H9 (cell line): ENCODE data around the gene CHN1. TPM values are rescaled to one million over a fixed set of nuclear protein-coding genes. Genes with fewer than 3 reads are reported as not detected.
A peak's percentile ranks its signal among the peaks of the same experiment; 100 is the strongest.

ENCODE experiments used
- DNase-seq: peaks from one replicate; pipeline ENCODE4 v3.0.0-alpha.2; 2017
- H2AFZ ChIP-seq: one replicate; pipeline ENCODE4 v1.6.1; 2013; ENCODE audit warnings: mild to moderate bottlenecking, low read length, control low read depth, moderate library complexity
- H2AK5ac ChIP-seq: 2 replicates; pipeline ENCODE4 v1.6.1; 2013; ENCODE audit warnings: low read length, control low read depth, mixed read lengths; ENCODE audit not compliant: insufficient read length
- H2BK120ac ChIP-seq: one replicate; pipeline ENCODE4 v1.6.1; 2013; ENCODE audit warnings: low read depth, mild to moderate bottlenecking, low read length, control low read depth, inconsistent platforms; ENCODE audit not compliant: poor library complexity, severe bottlenecking
- H2BK12ac ChIP-seq: 2 replicates; pipeline ENCODE4 v1.6.1; 2013; ENCODE audit warnings: low read length, control low read depth, mixed read lengths, low read depth; ENCODE audit not compliant: insufficient read length
- H2BK15ac ChIP-seq: 2 replicates; pipeline ENCODE4 v1.6.1; 2013; ENCODE audit warnings: low read depth, low read length, control low read depth
- H2BK20ac ChIP-seq: one replicate; pipeline ENCODE4 v1.6.1; 2013; ENCODE audit warnings: low read depth, mild to moderate bottlenecking, low read length, control low read depth, inconsistent platforms; ENCODE audit not compliant: poor library complexity, severe bottlenecking
- H2BK5ac ChIP-seq: 2 replicates; pipeline ENCODE4 v1.6.1; 2013; ENCODE audit warnings: low read length, control low read depth, mixed read lengths; ENCODE audit not compliant: insufficient read length
- H3K14ac ChIP-seq: 2 replicates; pipeline ENCODE4 v1.6.1; 2013; ENCODE audit warnings: low read length, control low read depth; ENCODE audit not compliant: insufficient read depth
- H3K18ac ChIP-seq: 2 replicates; pipeline ENCODE4 v1.6.1; 2013; ENCODE audit warnings: low read depth, mild to moderate bottlenecking, mixed read lengths, low read length, control low read depth; ENCODE audit not compliant: insufficient read length
- H3K23ac ChIP-seq: 2 replicates; pipeline ENCODE4 v1.6.1; 2013; ENCODE audit warnings: low read length, control low read depth, mixed read lengths, low read depth; ENCODE audit not compliant: insufficient read length
- H3K23me2 ChIP-seq: 2 replicates; pipeline ENCODE4 v1.6.1; 2013; ENCODE audit warnings: low read depth, mild to moderate bottlenecking, mixed read lengths, low read length, control low read depth; ENCODE audit not compliant: insufficient read length, poor library complexity, severe bottlenecking
- H3K27ac ChIP-seq: 2 replicates; pipeline ENCODE4 v1.5.1; 2013; ENCODE audit warnings: low read length, control low read depth, mixed read lengths, low read depth; ENCODE audit not compliant: insufficient read length
- H3K27me3 ChIP-seq: 2 replicates; pipeline ENCODE4 v1.6.1; 2013; ENCODE audit warnings: low read length, control low read depth, inconsistent platforms; ENCODE audit not compliant: insufficient read depth
- H3K4ac ChIP-seq: 2 replicates; pipeline ENCODE4 v1.6.1; 2013; ENCODE audit warnings: low read depth, mild to moderate bottlenecking, control low read depth, inconsistent platforms, low read length, moderate library complexity
- H3K4me1 ChIP-seq: 2 replicates; pipeline ENCODE4 v1.6.1; 2013; ENCODE audit warnings: low read length, control low read depth, inconsistent platforms; ENCODE audit not compliant: insufficient read depth
- H3K4me2 ChIP-seq: 2 replicates; pipeline ENCODE4 v1.6.1; 2013; ENCODE audit warnings: low read length, control low read depth, mixed read lengths; ENCODE audit not compliant: insufficient read length, insufficient read depth
- H3K56ac ChIP-seq: 2 replicates; pipeline ENCODE4 v1.6.1; 2013; ENCODE audit warnings: low read depth, mild to moderate bottlenecking, mixed read lengths, low read length, control low read depth; ENCODE audit not compliant: insufficient read length
- H3K79me1 ChIP-seq: 2 replicates; pipeline ENCODE4 v1.6.1; 2013; ENCODE audit warnings: low read depth, mild to moderate bottlenecking, moderate library complexity, low read length, control low read depth, inconsistent platforms; ENCODE audit not compliant: insufficient read depth, poor library complexity, severe bottlenecking
- H3K79me2 ChIP-seq: 2 replicates; pipeline ENCODE4 v1.6.1; 2013; ENCODE audit warnings: low read length, control low read depth, inconsistent platforms; ENCODE audit not compliant: insufficient read depth
- H3K9ac ChIP-seq: 2 replicates; pipeline ENCODE4 v1.6.1; 2013; ENCODE audit warnings: low read length, control low read depth, mixed read lengths; ENCODE audit not compliant: insufficient read length; ENCODE audit errors: extremely low read depth
- H3K9me3 ChIP-seq: one replicate; pipeline ENCODE4 v1.6.1; 2013; ENCODE audit warnings: low read depth, low read length, inconsistent platforms; ENCODE audit not compliant: control insufficient read depth
- H3T11ph ChIP-seq: one replicate; pipeline ENCODE4 v1.6.1; 2013; ENCODE audit warnings: mild to moderate bottlenecking, low read length, control low read depth, inconsistent platforms
- H4K20me1 ChIP-seq: one replicate; pipeline ENCODE4 v1.6.1; 2013; ENCODE audit not compliant: control insufficient read depth, insufficient read length, insufficient read depth
- H4K5ac ChIP-seq: 2 replicates; pipeline ENCODE4 v1.6.1; 2013; ENCODE audit warnings: low read depth, mild to moderate bottlenecking, mixed read lengths, low read length, control low read depth; ENCODE audit not compliant: insufficient read length
- H4K8ac ChIP-seq: replicated peaks from 2 replicates; pipeline ENCODE4 v1.6.1; 2013; ENCODE audit warnings: low read length, control low read depth, mixed read lengths, low read depth; ENCODE audit not compliant: insufficient read length
- H4K91ac ChIP-seq: 2 replicates; pipeline ENCODE4 v1.6.1; 2013; ENCODE audit warnings: low read depth, mild to moderate bottlenecking, moderate library complexity, mixed read lengths, low read length, control low read depth; ENCODE audit not compliant: insufficient read length
- H3K27ac Mint-ChIP-seq, 3 experiments: 2 replicates in 2 of 3; 3 replicates in 1 of 3; pipeline ENCODE4 v1.8.0; 2020 to 2021; ENCODE audit warnings: mixed read lengths in 3 of 3, mild to moderate bottlenecking in 1 of 3, moderate library complexity in 1 of 3
- H3K27me3 Mint-ChIP-seq: 2 replicates; pipeline ENCODE4 v1.8.0; 2021; ENCODE audit warnings: low read depth, mild to moderate bottlenecking, moderate library complexity, mixed read lengths
- H3K36me3 Mint-ChIP-seq, 3 experiments: 2 replicates in 2 of 3; 3 replicates in 1 of 3; pipeline ENCODE4 v1.8.0; 2020 to 2021; ENCODE audit warnings: low read depth in 3 of 3, mixed read lengths in 3 of 3; ENCODE audit not compliant: insufficient read depth in 1 of 3
- H3K4me1 Mint-ChIP-seq, 2 experiments: 2 replicates each; pipeline ENCODE4 v1.8.0; 2020; ENCODE audit warnings: mixed read lengths in 2 of 2
- H3K4me3 Mint-ChIP-seq, 2 experiments: 2 replicates in 1 of 2; 3 replicates in 1 of 2; pipeline ENCODE4 v1.8.0; 2020 to 2021; ENCODE audit warnings: mild to moderate bottlenecking in 2 of 2, mixed read lengths in 2 of 2, moderate library complexity in 1 of 2
- H3K9me3 Mint-ChIP-seq, 2 experiments: 2 replicates in 1 of 2; 3 replicates in 1 of 2; pipeline ENCODE4 v1.8.0; 2020; ENCODE audit warnings: mild to moderate bottlenecking in 2 of 2, mixed read lengths in 2 of 2, moderate library complexity in 1 of 2
- WGBS: extraction: QIAGEN DNeasy Blood & Tissue Kit; methylation state at CpG from one replicate; pipeline ENCODE4 v1.1.7; 2013; ENCODE audit warnings: missing lambda C conversion rate, low lambda C conversion rate, mixed read lengths; ENCODE audit not compliant: insufficient read length; ENCODE audit errors: extremely low coverage; 5-methylcytosine and 5-hydroxymethylcytosine counted together
- total RNA-seq: library from RNA; stranded (reverse); gene quantifications from 2 replicates; pipeline ENCODE4 v1.2.1, GENCODE V29; 2021
- TF ChIP-seq, protein P1 (sequence below): fragments of 200-600 bp; sonication (generic); conservative IDR thresholded peaks from 3 replicates; pipeline ENCODE4 v1.8.0; 2021; ENCODE audit warnings: antibody characterized with exemption, mild to moderate bottlenecking

The CHN1 gene
- total RNA-seq, 1 experiment from 2014 or later, result 33.9 TPM

GRCh38 chr2:175036582-175037018, 31.4 kb upstream of the CHN1 start:
- Histone ChIP-seq H2AK5ac (no peak overlapping the region), H2BK120ac (no peak overlapping the region), H3T11ph (no peak overlapping the region), H3K79me2 (no peaks in the 10 kb centered on the region), H4K91ac (no peak overlapping the region), H3K27ac (no peak overlapping the region), H4K5ac (no peak overlapping the region), H2BK15ac (no peak overlapping the region), H3K14ac (no peak overlapping the region), H3K4me2 (no peak overlapping the region), H3K4ac (no peak overlapping the region), H4K8ac (no peak overlapping the region), H3K27me3 (no peaks in the 10 kb centered on the region), H3K56ac (no peak overlapping the region), H2AFZ (no peak overlapping the region), H4K20me1 (no peaks in the 10 kb centered on the region), H3K9me3 (no peaks in the 10 kb centered on the region), H3K79me1 (no peaks in the 10 kb centered on the region), H2BK20ac (no peak overlapping the region), H3K9ac (no peak overlapping the region), H2BK12ac (no peak overlapping the region), H3K23me2 (no peaks in the 10 kb centered on the region), H2BK5ac (no peak overlapping the region), H3K18ac (no peak overlapping the region), H3K23ac (no peak overlapping the region), H3K4me1 (no peaks in the 10 kb centered on the region)
- Mint-ChIP-seq H3K27me3 (no peaks in the 10 kb centered on the region), H3K27ac (0 out of 7 replicates have a peak overlapping the region, but pooled peaks of 1 of the 3 experiments have one; percentile 32), H3K9me3 (no peaks in the 10 kb centered on the region), H3K4me1 (peaks cover 6 to 8% of the 10 kb centered on the region in 2 experiments; a peak in 3 of 4 replicates), H3K36me3 (no peaks in the 10 kb centered on the region; a peak in 1 of 7 replicates), H3K4me3 (no peak overlapping the region)
- DNase-seq, result no peak
- TF ChIP-seq, protein P1, sequence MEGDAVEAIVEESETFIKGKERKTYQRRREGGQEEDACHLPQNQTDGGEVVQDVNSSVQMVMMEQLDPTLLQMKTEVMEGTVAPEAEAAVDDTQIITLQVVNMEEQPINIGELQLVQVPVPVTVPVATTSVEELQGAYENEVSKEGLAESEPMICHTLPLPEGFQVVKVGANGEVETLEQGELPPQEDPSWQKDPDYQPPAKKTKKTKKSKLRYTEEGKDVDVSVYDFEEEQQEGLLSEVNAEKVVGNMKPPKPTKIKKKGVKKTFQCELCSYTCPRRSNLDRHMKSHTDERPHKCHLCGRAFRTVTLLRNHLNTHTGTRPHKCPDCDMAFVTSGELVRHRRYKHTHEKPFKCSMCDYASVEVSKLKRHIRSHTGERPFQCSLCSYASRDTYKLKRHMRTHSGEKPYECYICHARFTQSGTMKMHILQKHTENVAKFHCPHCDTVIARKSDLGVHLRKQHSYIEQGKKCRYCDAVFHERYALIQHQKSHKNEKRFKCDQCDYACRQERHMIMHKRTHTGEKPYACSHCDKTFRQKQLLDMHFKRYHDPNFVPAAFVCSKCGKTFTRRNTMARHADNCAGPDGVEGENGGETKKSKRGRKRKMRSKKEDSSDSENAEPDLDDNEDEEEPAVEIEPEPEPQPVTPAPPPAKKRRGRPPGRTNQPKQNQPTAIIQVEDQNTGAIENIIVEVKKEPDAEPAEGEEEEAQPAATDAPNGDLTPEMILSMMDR, result peak; percentile 65
- no CpG with 5 or more reads among the region's 5 CpGs for WGBS
